Adrenal gland (tissue), 12 donors: Measurements from ENCODE around the gene MPP2. TPM values are rescaled to one million over a fixed set of nuclear protein-coding genes. Genes with fewer than 3 reads are reported as not detected.

Source experiments
- DNase-seq, 7 donors: peaks; one replicate each; pipeline ENCODE4 v3.0.0-alpha.2; 2019 to 2020
- H3K27ac ChIP-seq, 5 donors: fragments of 200-600 bp; sonication (generic) in 4 of 5; 1 replicate in 3 of 5; 2 replicates in 2 of 5; pipeline versions ENCODE4 v1.5.1 to v1.8.0; 2016 to 2020; ENCODE audit warnings: mild to moderate bottlenecking in 1 of 5
- H3K27me3 ChIP-seq: fragments of 200-600 bp; 2 replicates; pipeline ENCODE4 v1.8.0; 2021
- H3K36me3 ChIP-seq, 2 donors: fragments of 200-600 bp; replicated peaks in 1 of 2; 1 replicate in 1 of 2; 2 replicates in 1 of 2; pipeline versions ENCODE4 v1.5.1 to v1.8.0; 2018 to 2022
- H3K4me1 ChIP-seq, 2 donors: fragments of 200-600 bp; replicated peaks in 1 of 2; 1 replicate in 1 of 2; 2 replicates in 1 of 2; pipeline versions ENCODE4 v1.5.1 to v1.8.0; 2018 to 2021
- H3K4me3 ChIP-seq, 4 donors: fragments of 200-600 bp; sonication (generic) in 3 of 4; one replicate each; pipeline ENCODE4 v1.5.1; 2016 to 2018
- H3K9me3 ChIP-seq, 3 donors: fragments of 200-600 bp; sonication (generic) in 1 of 3; replicated peaks in 1 of 3; 1 replicate in 2 of 3; 2 replicates in 1 of 3; pipeline versions ENCODE4 v1.5.1 to v1.8.0; 2016 to 2021
- POLR2A ChIP-seq, 2 donors: fragments of 450-650 bp; IDR thresholded peaks; one replicate each; pipeline ENCODE4 v1.6.1; 2017; ENCODE audit warnings: antibody characterized with exemption in 2 of 2, mild to moderate bottlenecking in 2 of 2, moderate library complexity in 1 of 2
- WGBS, 4 donors: extraction: QIAGEN DNeasy Blood & Tissue Kit in 2 of 4; methylation state at CpG; one replicate each; pipeline versions ENCODE4 v1.1.5 to v1.1.7; 2013 to 2017; 5-methylcytosine and 5-hydroxymethylcytosine counted together
- intact Hi-C, 2 donors: fragments of 100-400 bp; cut with DNase I; formaldehyde crosslinking; loops; one replicate each; pipeline versions ENCODE4 v1.14.1 to v1.15.0; 2022 to 2023
- polyA plus RNA-seq, 3 donors: library from polyadenylated mRNA; stranded (reverse); fragments of 200-250 nt in 2 of 3; fragments of 350-450 nt in 1 of 3; fragmentation: Illumina TruSeq in 1 of 3; extraction: RNeasy Lipid Tissue Mini Kit (QIAGEN cat#74804) in 1 of 3; gene quantifications; one replicate each; pipeline ENCODE4 v1.2.3, GENCODE V29; 2013 to 2014
- total RNA-seq, 9 donors: library from RNA; depleted of rRNA in 4 of 9; stranded (reverse); fragments of >200 nt in 4 of 9; fragments of 120-200 nt in 1 of 9; fragmentation: NEBNext Ultra II Directional in 1 of 9; extraction: Animal tissue kit (Norgen Biotek cat#: 25700) in 1 of 9; gene quantifications; one replicate each; pipeline versions ENCODE4 v1.1.0 to v1.2.4, GENCODE V29; 2013 to 2023
- TF ChIP-seq, protein P1 (sequence below), 6 experiments: fragments of 450-650 bp in 4 of 6; fragments of 200-600 bp in 2 of 6; sonication (generic) in 1 of 6; IDR thresholded peaks; 1 replicate in 5 of 6; 2 replicates in 1 of 6; pipeline versions ENCODE4 v1.5.1 to v1.8.0; 2016 to 2021; ENCODE audit warnings: antibody characterized with exemption in 6 of 6, mild to moderate bottlenecking in 2 of 6, moderate library complexity in 1 of 6
- donor health status: healthy with polysubstance abuse.
- donor health status: Bipolar disorder and iron deficiency.
- donor health status: DM: yes; HTN: yes; CAD: no.
- donor health status: DM: no; HTN: no; CAD: no.
- donor health status: DM: no; HTN: no; CAD: no.
- donor health status: DM: yes; HTN: yes; CAD: no.

Gene MPP2
- total and polyA plus RNA-seq, 12 donors, result 0.29 to 16.0 (median 2.4) TPM

DNA sequence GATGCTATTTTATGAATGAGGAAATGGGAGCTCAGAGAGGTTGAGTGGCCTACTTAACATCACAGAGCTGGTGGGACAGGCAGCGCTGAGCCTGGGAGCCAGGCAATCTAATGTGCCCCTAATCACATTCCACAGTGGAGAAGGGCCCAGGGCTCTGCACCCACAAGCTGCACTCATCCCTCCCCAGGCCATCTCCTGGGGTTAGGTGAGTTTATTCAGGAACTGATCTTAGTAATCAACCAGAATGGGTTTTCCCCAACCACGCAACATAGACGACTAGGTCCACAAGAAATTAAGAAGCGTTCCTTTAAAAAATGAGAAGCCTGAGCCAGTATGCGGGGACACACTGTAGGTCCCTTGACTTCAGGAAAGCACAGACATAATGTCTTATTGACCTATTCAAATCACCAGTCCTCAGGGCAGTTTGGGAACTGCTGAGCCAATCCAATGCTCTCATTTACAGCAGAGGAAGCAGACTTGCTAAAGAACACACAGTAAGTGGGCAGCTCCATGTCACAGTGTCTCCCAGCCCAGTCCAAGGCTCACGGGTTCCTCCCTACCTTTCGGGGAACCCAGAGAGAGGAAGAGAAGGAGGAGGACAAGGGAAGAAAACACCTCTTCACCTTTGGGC is 76.7 kb downstream of the MPP2 start:
- intact Hi-C loops, result loop anchor here in 1 of 2 donors (10.0 kb wide), 1 partner anchor 46 kb away; the partner anchor contains the start of gene CFAP97D1
- Histone ChIP-seq H3K27ac (no peak overlapping the region), H3K9me3 (no peaks in the 10 kb centered on the region), H3K4me1 (peaks cover 13% of the 10 kb centered on the region in 2 donors), H3K4me3 (no peak overlapping the region), H3K36me3 (no peaks in the 10 kb centered on the region), H3K27me3 (no peaks in the 10 kb centered on the region)
- no peak for TF ChIP-seq POLR2A (IDR thresholded peaks at IDR 0.05)
- TF ChIP-seq, protein P1, sequence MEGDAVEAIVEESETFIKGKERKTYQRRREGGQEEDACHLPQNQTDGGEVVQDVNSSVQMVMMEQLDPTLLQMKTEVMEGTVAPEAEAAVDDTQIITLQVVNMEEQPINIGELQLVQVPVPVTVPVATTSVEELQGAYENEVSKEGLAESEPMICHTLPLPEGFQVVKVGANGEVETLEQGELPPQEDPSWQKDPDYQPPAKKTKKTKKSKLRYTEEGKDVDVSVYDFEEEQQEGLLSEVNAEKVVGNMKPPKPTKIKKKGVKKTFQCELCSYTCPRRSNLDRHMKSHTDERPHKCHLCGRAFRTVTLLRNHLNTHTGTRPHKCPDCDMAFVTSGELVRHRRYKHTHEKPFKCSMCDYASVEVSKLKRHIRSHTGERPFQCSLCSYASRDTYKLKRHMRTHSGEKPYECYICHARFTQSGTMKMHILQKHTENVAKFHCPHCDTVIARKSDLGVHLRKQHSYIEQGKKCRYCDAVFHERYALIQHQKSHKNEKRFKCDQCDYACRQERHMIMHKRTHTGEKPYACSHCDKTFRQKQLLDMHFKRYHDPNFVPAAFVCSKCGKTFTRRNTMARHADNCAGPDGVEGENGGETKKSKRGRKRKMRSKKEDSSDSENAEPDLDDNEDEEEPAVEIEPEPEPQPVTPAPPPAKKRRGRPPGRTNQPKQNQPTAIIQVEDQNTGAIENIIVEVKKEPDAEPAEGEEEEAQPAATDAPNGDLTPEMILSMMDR (IDR thresholded peaks at IDR 0.05), result no peak
- no peak for DNase-seq
- 89 to 96% (median 93%) methylated on average over 7 of the region's 7 CpGs for WGBS, 4 donors

- H3K9me3 ChIP-seq, result no peaks in the 10 kb centered on the region
- intact Hi-C loops, result loop anchor here in 1 of 2 donors (10.0 kb wide), 1 partner anchor 45 kb away; the partner anchor contains the start of gene CFAP97D1
- H3K36me3 ChIP-seq, result no peaks in the 10 kb centered on the region
- H3K4me3 ChIP-seq, result no peak overlapping the region
- no peak for TF ChIP-seq POLR2A (IDR thresholded peaks at IDR 0.05)
- TF ChIP-seq, protein P1 (IDR thresholded peaks at IDR 0.05), result no peak
- 95 to 98% (median 96%) methylated on average over 6 to 14 of the region's 14 CpGs for WGBS, 4 donors
- peaks cover 13% of the 10 kb centered on the region in 2 donors for H3K4me1 ChIP-seq
- H3K27me3 ChIP-seq, result no peaks in the 10 kb centered on the region
- H3K27ac ChIP-seq, result no peak overlapping the region
- DNase-seq, result no peak
Observed at GRCh38 chr17:43829738-43830137, 77.6 kb downstream of the MPP2 start.

DNA sequence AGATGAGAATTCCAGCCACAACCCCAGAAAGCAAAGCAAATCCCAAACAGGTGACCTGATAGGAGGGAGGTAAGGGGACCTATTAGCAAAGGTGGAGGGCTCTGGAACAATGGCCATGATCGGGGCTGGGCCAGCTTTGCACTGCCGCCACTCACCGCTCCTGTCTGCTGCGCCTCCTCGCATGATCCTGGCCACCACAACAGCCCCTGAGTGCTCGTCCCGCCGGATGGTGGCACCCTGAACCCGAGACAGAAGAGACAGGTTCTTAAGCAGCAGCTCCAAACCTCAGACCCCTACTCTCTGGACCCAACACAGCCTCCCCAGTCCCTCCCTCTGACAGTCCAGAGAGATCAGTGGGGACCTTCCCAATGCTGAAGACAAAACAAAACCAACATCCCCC is 79.7 kb downstream of the MPP2 start:
- Histone ChIP-seq H3K27ac (no peak overlapping the region), H3K4me1 (peaks cover 6 to 13% of the 10 kb centered on the region in 2 donors), H3K36me3 (no peaks in the 10 kb centered on the region), H3K9me3 (no peaks in the 10 kb centered on the region), H3K27me3 (no peaks in the 10 kb centered on the region), H3K4me3 (no peak overlapping the region)
- intact Hi-C loops, result no loop called here
- TF ChIP-seq, protein P1 (IDR thresholded peaks at IDR 0.05), result no peak
- no peak for TF ChIP-seq POLR2A (IDR thresholded peaks at IDR 0.05)
- no peak for DNase-seq
- WGBS, 4 donors, result 95 to 98% (median 95%) methylated on average over 9 of the region's 9 CpGs; no CpG with 5 or more reads in 1 of the 4 donors

- 93 to 96% (median 94%) methylated on average over 7 of the region's 7 CpGs for WGBS, 4 donors
- intact Hi-C loops, result no loop called here
- no peak overlapping the region for H3K27ac ChIP-seq
- peaks cover 0 to 8% of the 10 kb centered on the region in 2 donors for H3K4me1 ChIP-seq
- no peak for DNase-seq
- no peaks in the 10 kb centered on the region for H3K36me3 ChIP-seq
- TF ChIP-seq POLR2A (IDR thresholded peaks at IDR 0.05), result no peak
- TF ChIP-seq, protein P1 (IDR thresholded peaks at IDR 0.05), result no peak
- H3K27me3 ChIP-seq, result no peaks in the 10 kb centered on the region
- no peaks in the 10 kb centered on the region for H3K9me3 ChIP-seq
- H3K4me3 ChIP-seq, result no peak overlapping the region
Observed at GRCh38 chr17:43826206-43826605, 81.1 kb downstream of the MPP2 start.
